WI38 (cell line): ENCODE results near the gene PDZK1IP1.

ENCODE experiments used
- H3K4me3 ChIP-seq: 2 replicates; pipeline ENCODE4 v1.5.1; 2011; ENCODE audit warnings: low read depth, mild to moderate bottlenecking, control low read depth, low read length
- CTCF ChIP-seq: IDR thresholded peaks from 2 replicates; pipeline ENCODE4 v1.5.1; 2012; ENCODE audit warnings: low read depth, mild to moderate bottlenecking, control low read depth, low read length

Gene PDZK1IP1

GRCh38 chr1:47191940-47192457 is 2.2 kb upstream of the PDZK1IP1 start:
- H3K4me3 ChIP-seq: no peak overlapping the region
- TF ChIP-seq CTCF: no peak

GRCh38 chr1:47190857-47191256 is 1.0 kb upstream of the PDZK1IP1 start:
- no peak for TF ChIP-seq CTCF
- H3K4me3 ChIP-seq: no peak overlapping the region

- TF ChIP-seq CTCF: no peak
- no peak overlapping the region for H3K4me3 ChIP-seq
These were observed 646 bp upstream of the PDZK1IP1 start for GRCh38 chr1:47190509-47190855.

DNA sequence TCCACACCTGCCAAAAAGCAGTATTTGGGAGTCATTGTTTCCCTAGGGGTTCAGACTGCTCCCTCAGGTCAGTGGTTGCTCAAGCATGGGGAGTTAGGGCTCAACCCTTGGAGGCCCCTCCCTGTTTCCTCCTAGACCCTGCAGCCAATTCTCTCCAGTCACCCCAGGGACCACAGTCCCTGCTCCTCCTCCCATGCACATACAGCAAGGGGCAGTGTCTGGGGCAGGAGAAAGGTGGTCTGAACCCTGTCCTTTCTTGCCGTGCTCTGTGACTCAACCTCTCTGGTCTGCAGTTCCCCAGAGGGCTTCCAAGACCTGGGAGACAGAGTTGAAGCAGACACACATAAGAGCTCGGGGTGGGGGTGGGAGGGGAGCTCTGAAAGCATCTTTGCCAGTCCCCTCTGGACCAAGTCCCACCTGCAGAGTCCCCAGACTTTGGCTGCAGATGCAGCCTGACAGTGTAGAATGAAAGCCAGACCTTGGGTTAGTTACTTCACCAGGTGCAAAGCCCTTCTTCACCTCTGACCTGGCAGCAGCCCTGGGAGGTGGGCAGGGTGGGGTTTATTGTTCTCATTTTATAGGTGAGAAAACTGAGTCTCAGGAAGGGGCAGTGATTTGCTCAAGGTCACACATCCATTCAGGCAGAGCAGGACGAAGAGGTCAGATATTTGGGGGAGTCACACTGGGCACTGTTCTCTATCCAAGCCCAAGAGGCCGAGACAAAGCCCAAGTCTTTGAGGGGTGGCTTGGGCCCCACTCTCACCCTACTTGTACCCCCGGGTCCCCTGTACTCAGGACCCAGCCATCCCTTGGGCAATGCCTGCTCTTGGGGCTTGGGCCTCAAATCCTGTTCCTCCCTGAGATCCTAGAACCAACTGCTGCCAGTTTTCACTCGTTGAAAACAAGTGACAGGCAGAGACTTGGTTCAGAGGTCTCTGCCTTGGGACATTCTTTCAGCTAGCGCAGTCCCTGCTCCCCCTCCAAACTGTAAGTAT is 748 bp downstream of the PDZK1IP1 start:
- no peak overlapping the region for H3K4me3 ChIP-seq
- TF ChIP-seq CTCF: no peak

- TF ChIP-seq CTCF: no peak
- H3K4me3 ChIP-seq: no peak overlapping the region
These were observed 1.9 kb downstream of the PDZK1IP1 start for GRCh38 chr1:47187926-47188250.

- H3K4me3 ChIP-seq: no peak overlapping the region
- no peak for TF ChIP-seq CTCF
These were observed 2.5 kb downstream of the PDZK1IP1 start for GRCh38 chr1:47187231-47187925.
